HepG2 (cell line): ENCODE results near the gene RPAP3.

Experiments
- CREB1 ChIP-seq, 2 experiments: fragments of 450-650 bp in 1 of 2; IDR thresholded peaks; 2 replicates each; pipeline ENCODE4 v1.6.1; 2016 to 2017; ENCODE audit warnings: control low read depth in 1 of 2, mild to moderate bottlenecking in 1 of 2, missing compliant biosample characterization in 1 of 2, missing genetic modification characterization in 1 of 2
- EP300 ChIP-seq, 3 experiments: sonication (generic) in 1 of 3; formaldehyde crosslinking in 1 of 3; IDR thresholded peaks; 2 replicates each; pipeline versions ENCODE4 v1.5.1 to v1.6.1; 2011 to 2020; ENCODE audit warnings: low read depth in 2 of 3, low read length in 2 of 3, borderline replicate concordance in 1 of 3, improper control_type of control experiment in 1 of 3, mild to moderate bottlenecking in 1 of 3, missing genetic modification reagents in 1 of 3, moderate library complexity in 1 of 3
- FIP1L1 ChIP-seq: fragments of 200-400 bp; formaldehyde crosslinking; IDR thresholded peaks from 2 replicates; pipeline ENCODE4 v1.6.1; 2018; ENCODE audit warnings: low read depth, mild to moderate bottlenecking, low read length, moderate library complexity, borderline replicate concordance; ENCODE audit not compliant: insufficient read depth
- FOXC1 ChIP-seq: sonication (generic); formaldehyde crosslinking; IDR thresholded peaks from 2 replicates; pipeline ENCODE4 v1.8.0; 2022; ENCODE audit warnings: mild to moderate bottlenecking, missing genetic modification reagents, borderline replicate concordance
- HNRNPK ChIP-seq: fragments of 200-400 bp; formaldehyde crosslinking; IDR thresholded peaks from 2 replicates; pipeline ENCODE4 v1.6.1; 2018; ENCODE audit warnings: low read length, low read depth, moderate library complexity, mild to moderate bottlenecking; ENCODE audit not compliant: poor library complexity, severe bottlenecking
- HNRNPUL1 ChIP-seq: fragments of 200-400 bp; formaldehyde crosslinking; IDR thresholded peaks from 2 replicates; pipeline ENCODE4 v1.6.1; 2017; ENCODE audit warnings: low read depth, mild to moderate bottlenecking, low read length, moderate library complexity
- JUNB ChIP-seq: sonication (generic); formaldehyde crosslinking; IDR thresholded peaks from 2 replicates; pipeline ENCODE4 v1.8.0; 2022; ENCODE audit warnings: missing genetic modification reagents, mild to moderate bottlenecking, borderline replicate concordance
- POLR2A ChIP-seq, 2 experiments: IDR thresholded peaks; 2 replicates each; pipeline ENCODE4 v1.6.1; 2011; ENCODE audit warnings: low read depth in 2 of 2, low read length in 2 of 2, mild to moderate bottlenecking in 1 of 2, moderate library complexity in 1 of 2; ENCODE audit not compliant: insufficient read depth in 1 of 2
- REST ChIP-seq, 2 experiments: IDR thresholded peaks; 2 replicates each; pipeline ENCODE4 v1.6.1; 2011 to 2012; ENCODE audit warnings: low read length in 2 of 2, borderline replicate concordance in 1 of 2, low read depth in 1 of 2, mild to moderate bottlenecking in 1 of 2, moderate library complexity in 1 of 2
- RXRA ChIP-seq: sonication (generic); formaldehyde crosslinking; IDR thresholded peaks from 2 replicates; pipeline ENCODE4 v1.5.1; 2020; ENCODE audit warnings: missing genetic modification reagents
- SRF ChIP-seq: IDR thresholded peaks from 2 replicates; pipeline ENCODE4 v1.6.1; 2011; ENCODE audit warnings: mild to moderate bottlenecking, low read depth, low read length, moderate library complexity
- YY1 ChIP-seq: IDR thresholded peaks from 2 replicates; pipeline ENCODE4 v1.6.1; 2011; ENCODE audit warnings: low read length, low read depth, moderate library complexity, mild to moderate bottlenecking; ENCODE audit not compliant: insufficient read depth, insufficient replicate concordance
- ZNF121 ChIP-seq: sonication (generic); formaldehyde crosslinking; IDR thresholded peaks from 2 replicates; pipeline ENCODE4 v1.5.0; 2020; ENCODE audit warnings: mild to moderate bottlenecking, missing genetic modification reagents
- ZNF367 ChIP-seq: sonication (generic); formaldehyde crosslinking; IDR thresholded peaks from 2 replicates; pipeline ENCODE4 v1.4.0; 2020; ENCODE audit warnings: missing genetic modification reagents, borderline replicate concordance

- TF ChIP-seq HNRNPUL1 (no peak), HNRNPK (no peak), REST (IDR thresholded peaks at IDR 0.05; ENCODE audit: borderline replicate concordance in 1 of 2, low read depth in 1 of 2, low read length in 2 of 2) (no peak), RXRA (CRISPR knock-in tag) (no peak), POLR2A (IDR thresholded peaks at IDR 0.05; ENCODE audit: insufficient read depth in 1 of 2, low read depth in 2 of 2, low read length in 2 of 2) (no peak), SRF (no peak), EP300 (IDR thresholded peaks at IDR 0.05; ENCODE audit: low read depth in 2 of 2, low read length in 2 of 2) (no peak), EP300 (CRISPR knock-in tag; IDR thresholded peaks at IDR 0.05; ENCODE audit: borderline replicate concordance) (no peak), FIP1L1 (no peak), ZNF121 (no peak), CREB1 (IDR thresholded peaks at IDR 0.05) (no peak), CREB1 (CRISPR knock-in tag; IDR thresholded peaks at IDR 0.05) (no peak), JUNB (CRISPR knock-in tag) (no peak), FOXC1 (CRISPR knock-in tag) (no peak), ZNF367 (CRISPR knock-in tag) (no peak), YY1 (no peak)
These were observed 15.7 kb upstream of the RPAP3 start for GRCh38 chr12:47721431-47721973.
